HepG2 (cell line): ENCODE results near the gene CCDC148. TPM values are rescaled to one million over a fixed set of nuclear protein-coding genes. Genes with fewer than 3 reads are reported as not detected.

ENCODE experiments used
- ASH2L ChIP-seq: fragments of 300-600, 200-600 bp; sonication (generic); IDR thresholded peaks from 2 replicates; pipeline ENCODE4 v1.7.0; 2017; ENCODE audit warnings: low read depth, mild to moderate bottlenecking, moderate library complexity, mixed read lengths, low read length; ENCODE audit not compliant: insufficient read length
- CHD2 ChIP-seq: IDR thresholded peaks from 2 replicates; pipeline ENCODE4 v1.6.1; 2011; ENCODE audit warnings: low read depth, low read length, improper control_type of control experiment
- ERF ChIP-seq: IDR thresholded peaks from 2 replicates; pipeline ENCODE4 v1.6.1; 2018; ENCODE audit warnings: missing biosample characterization, missing genetic modification reagents
- GATA4 ChIP-seq: sonication (generic); IDR thresholded peaks from 2 replicates; pipeline ENCODE4 v1.6.1; 2016; ENCODE audit warnings: antibody characterized with exemption, low read depth, borderline replicate concordance
- HOXD1 ChIP-seq: sonication (generic); formaldehyde crosslinking; IDR thresholded peaks from 2 replicates; pipeline ENCODE4 v1.5.0; 2020; ENCODE audit warnings: missing genetic modification reagents
- MAFF ChIP-seq: IDR thresholded peaks from 2 replicates; pipeline ENCODE4 v1.6.1; 2011; ENCODE audit warnings: low read depth, low read length, improper control_type of control experiment
- MBD4 ChIP-seq: IDR thresholded peaks from 2 replicates; pipeline ENCODE4 v1.6.1; 2012; ENCODE audit warnings: low read length, inconsistent platforms, borderline replicate concordance
- MIER3 ChIP-seq: IDR thresholded peaks from 2 replicates; pipeline ENCODE4 v1.6.1; 2016; ENCODE audit warnings: missing compliant biosample characterization, borderline replicate concordance
- NFIC ChIP-seq: IDR thresholded peaks from 2 replicates; pipeline ENCODE4 v1.6.1; 2012; ENCODE audit warnings: mild to moderate bottlenecking, low read length, inconsistent platforms
- NFKBIZ ChIP-seq: IDR thresholded peaks from 2 replicates; pipeline ENCODE4 v1.6.1; 2018; ENCODE audit warnings: missing genetic modification reagents, missing compliant biosample characterization
- NFYC ChIP-seq: IDR thresholded peaks from 2 replicates; pipeline ENCODE4 v1.6.1; 2016; ENCODE audit warnings: missing genetic modification reagents, missing compliant biosample characterization
- PAWR ChIP-seq: sonication (generic); formaldehyde crosslinking; IDR thresholded peaks from 2 replicates; pipeline ENCODE4 v1.4.0; 2020; ENCODE audit warnings: missing genetic modification reagents, mild to moderate bottlenecking, borderline replicate concordance
- PPARG ChIP-seq: conservative IDR thresholded peaks from 2 replicates; pipeline ENCODE4 v1.6.1; 2016; ENCODE audit warnings: missing biosample characterization, missing genetic modification reagents
- RARA ChIP-seq: IDR thresholded peaks from 2 replicates; pipeline ENCODE4 v1.6.1; 2016; ENCODE audit warnings: missing genetic modification reagents, missing compliant biosample characterization
- RXRB ChIP-seq: IDR thresholded peaks from 2 replicates; pipeline ENCODE4 v1.6.1; 2016; ENCODE audit warnings: borderline replicate concordance, missing genetic modification reagents, missing compliant biosample characterization
- SKI ChIP-seq: fragments of 450-650 bp; IDR thresholded peaks from one replicate; pipeline ENCODE4 v1.6.1; 2018; ENCODE audit warnings: mild to moderate bottlenecking; ENCODE audit not compliant: partially characterized antibody
- SSRP1 ChIP-seq: IDR thresholded peaks from 2 replicates; pipeline ENCODE4 v1.6.1; 2016; ENCODE audit warnings: control low read depth
- ZBTB7A ChIP-seq: sonication (generic); formaldehyde crosslinking; IDR thresholded peaks from 2 replicates; pipeline ENCODE4 v1.8.0; 2022; ENCODE audit warnings: mild to moderate bottlenecking, missing genetic modification reagents
- ZFYVE20 ChIP-seq: sonication (generic); formaldehyde crosslinking; IDR thresholded peaks from 2 replicates; pipeline ENCODE4 v1.8.0; 2023; ENCODE audit warnings: low read depth, mild to moderate bottlenecking, moderate library complexity, missing genetic modification reagents, borderline replicate concordance
- ZKSCAN8 ChIP-seq: IDR thresholded peaks from 2 replicates; pipeline ENCODE4 v1.6.1; 2016; ENCODE audit warnings: borderline replicate concordance, missing genetic modification reagents, missing compliant biosample characterization
- ZNF12 ChIP-seq: sonication (generic); formaldehyde crosslinking; IDR thresholded peaks from 2 replicates; pipeline ENCODE4 v1.5.0; 2020; ENCODE audit warnings: missing genetic modification reagents
- ZNF329 ChIP-seq: sonication (generic); formaldehyde crosslinking; IDR thresholded peaks from 2 replicates; pipeline ENCODE4 v1.9.0; 2021; ENCODE audit warnings: low read depth, mild to moderate bottlenecking, missing genetic modification reagents
- ZNF552 ChIP-seq: sonication (generic); formaldehyde crosslinking; IDR thresholded peaks from 2 replicates; pipeline ENCODE4 v1.9.0; 2022; ENCODE audit warnings: missing genetic modification reagents, mild to moderate bottlenecking, borderline replicate concordance
- polyA plus RNA-seq, 8 experiments: library from polyadenylated mRNA; depleted of rRNA in 3 of 8; stranded (reverse) in 7 of 8; unstranded in 1 of 8; fragments of >200 nt; fragmentation: Illumina TruSeq in 4 of 8; extraction: Trizol in 4 of 8; gene quantifications; 2 replicates each; pipeline versions ENCODE4 v1.2.1 to v1.2.3, GENCODE V29; 2011 to 2016; ENCODE audit warnings: low read depth in 4 of 8, missing spikeins in 1 of 8, mixed read lengths in 1 of 8; ENCODE audit not compliant: insufficient read depth in 1 of 8
- total RNA-seq, 5 experiments: library from RNA; depleted of rRNA; stranded (reverse); fragments of >200 nt; fragmentation: Illumina TruSeq; extraction: Trizol; gene quantifications; 2 replicates each; pipeline ENCODE4 v1.2.3, GENCODE V29; 2016; ENCODE audit warnings: low read depth in 1 of 5
- TF ChIP-seq, protein P1 (sequence below): sonication (generic); formaldehyde crosslinking; IDR thresholded peaks from 2 replicates; pipeline ENCODE4 v1.4.0; 2020; ENCODE audit warnings: low read depth, mild to moderate bottlenecking, missing genetic modification reagents
- TF ChIP-seq, protein P2 (sequence below): sonication (generic); formaldehyde crosslinking; conservative IDR thresholded peaks from 2 replicates; pipeline ENCODE4 v1.8.0; 2022; ENCODE audit warnings: missing genetic modification reagents
- TF ChIP-seq, protein P3 (sequence below): sonication (generic); formaldehyde crosslinking; IDR thresholded peaks from 2 replicates; pipeline ENCODE4 v1.4.0; 2020; ENCODE audit warnings: mild to moderate bottlenecking, missing genetic modification reagents, borderline replicate concordance

Gene CCDC148
- total and polyA plus RNA-seq, 2 of the 13 experiments (the other 11 are each of a cell fraction or from before 2014, with no cell fraction given): 0.30 to 0.49 TPM

DNA sequence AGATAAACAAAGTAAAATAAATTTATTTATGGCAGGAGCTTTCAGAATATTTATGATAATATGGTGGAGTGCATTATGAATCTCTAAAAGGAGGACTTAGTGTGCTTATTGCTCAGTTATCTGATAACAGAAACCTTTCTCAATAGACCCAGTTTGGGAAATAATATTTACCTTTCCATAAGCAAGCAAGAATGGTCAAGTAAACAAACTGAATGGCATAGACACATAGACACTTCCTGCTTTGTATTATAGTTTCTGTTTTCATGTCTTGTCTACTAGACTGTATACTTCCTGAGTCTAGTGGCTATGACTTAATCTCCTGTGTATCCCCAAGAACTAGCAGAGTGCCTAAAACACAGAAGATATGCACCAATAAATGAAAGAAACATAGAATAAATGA is 267.0 kb downstream of the CCDC148 start (continued):
- TF ChIP-seq, protein P1, sequence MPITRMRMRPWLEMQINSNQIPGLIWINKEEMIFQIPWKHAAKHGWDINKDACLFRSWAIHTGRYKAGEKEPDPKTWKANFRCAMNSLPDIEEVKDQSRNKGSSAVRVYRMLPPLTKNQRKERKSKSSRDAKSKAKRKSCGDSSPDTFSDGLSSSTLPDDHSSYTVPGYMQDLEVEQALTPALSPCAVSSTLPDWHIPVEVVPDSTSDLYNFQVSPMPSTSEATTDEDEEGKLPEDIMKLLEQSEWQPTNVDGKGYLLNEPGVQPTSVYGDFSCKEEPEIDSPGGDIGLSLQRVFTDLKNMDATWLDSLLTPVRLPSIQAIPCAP (CRISPR knock-in tag): peak; percentile 13; the same call in 1 of the 2 replicates
- TF ChIP-seq ZFYVE20: no peak
- peak; percentile 90 for TF ChIP-seq ZNF12 (CRISPR knock-in tag)
- peak; percentile 96 for TF ChIP-seq SSRP1 (CRISPR knock-in tag)
- TF ChIP-seq NFIC: peak; percentile 99
- 0 out of 2 replicates have a peak, but pooled peaks have one; percentile 10 for TF ChIP-seq MAFF
- TF ChIP-seq ZNF329 (CRISPR knock-in tag): no peak
- peak; percentile 83; the same call in 1 of the 2 replicates for TF ChIP-seq MIER3
- peak; percentile 31; the same call in 1 of the 2 replicates for TF ChIP-seq NFYC (CRISPR knock-in tag)
- TF ChIP-seq ASH2L: peak; percentile 66
- peak; percentile 85 for TF ChIP-seq PPARG
- TF ChIP-seq, protein P2, sequence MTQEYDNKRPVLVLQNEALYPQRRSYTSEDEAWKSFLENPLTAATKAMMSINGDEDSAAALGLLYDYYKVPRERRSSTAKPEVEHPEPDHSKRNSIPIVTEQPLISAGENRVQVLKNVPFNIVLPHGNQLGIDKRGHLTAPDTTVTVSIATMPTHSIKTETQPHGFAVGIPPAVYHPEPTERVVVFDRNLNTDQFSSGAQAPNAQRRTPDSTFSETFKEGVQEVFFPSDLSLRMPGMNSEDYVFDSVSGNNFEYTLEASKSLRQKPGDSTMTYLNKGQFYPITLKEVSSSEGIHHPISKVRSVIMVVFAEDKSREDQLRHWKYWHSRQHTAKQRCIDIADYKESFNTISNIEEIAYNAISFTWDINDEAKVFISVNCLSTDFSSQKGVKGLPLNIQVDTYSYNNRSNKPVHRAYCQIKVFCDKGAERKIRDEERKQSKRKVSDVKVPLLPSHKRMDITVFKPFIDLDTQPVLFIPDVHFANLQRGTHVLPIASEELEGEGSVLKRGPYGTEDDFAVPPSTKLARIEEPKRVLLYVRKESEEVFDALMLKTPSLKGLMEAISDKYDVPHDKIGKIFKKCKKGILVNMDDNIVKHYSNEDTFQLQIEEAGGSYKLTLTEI: no peak
- 0 out of 2 replicates have a peak, but pooled peaks have one; percentile 60 for TF ChIP-seq NFKBIZ (CRISPR knock-in tag)
- no peak for TF ChIP-seq ZBTB7A
- TF ChIP-seq, protein P3, sequence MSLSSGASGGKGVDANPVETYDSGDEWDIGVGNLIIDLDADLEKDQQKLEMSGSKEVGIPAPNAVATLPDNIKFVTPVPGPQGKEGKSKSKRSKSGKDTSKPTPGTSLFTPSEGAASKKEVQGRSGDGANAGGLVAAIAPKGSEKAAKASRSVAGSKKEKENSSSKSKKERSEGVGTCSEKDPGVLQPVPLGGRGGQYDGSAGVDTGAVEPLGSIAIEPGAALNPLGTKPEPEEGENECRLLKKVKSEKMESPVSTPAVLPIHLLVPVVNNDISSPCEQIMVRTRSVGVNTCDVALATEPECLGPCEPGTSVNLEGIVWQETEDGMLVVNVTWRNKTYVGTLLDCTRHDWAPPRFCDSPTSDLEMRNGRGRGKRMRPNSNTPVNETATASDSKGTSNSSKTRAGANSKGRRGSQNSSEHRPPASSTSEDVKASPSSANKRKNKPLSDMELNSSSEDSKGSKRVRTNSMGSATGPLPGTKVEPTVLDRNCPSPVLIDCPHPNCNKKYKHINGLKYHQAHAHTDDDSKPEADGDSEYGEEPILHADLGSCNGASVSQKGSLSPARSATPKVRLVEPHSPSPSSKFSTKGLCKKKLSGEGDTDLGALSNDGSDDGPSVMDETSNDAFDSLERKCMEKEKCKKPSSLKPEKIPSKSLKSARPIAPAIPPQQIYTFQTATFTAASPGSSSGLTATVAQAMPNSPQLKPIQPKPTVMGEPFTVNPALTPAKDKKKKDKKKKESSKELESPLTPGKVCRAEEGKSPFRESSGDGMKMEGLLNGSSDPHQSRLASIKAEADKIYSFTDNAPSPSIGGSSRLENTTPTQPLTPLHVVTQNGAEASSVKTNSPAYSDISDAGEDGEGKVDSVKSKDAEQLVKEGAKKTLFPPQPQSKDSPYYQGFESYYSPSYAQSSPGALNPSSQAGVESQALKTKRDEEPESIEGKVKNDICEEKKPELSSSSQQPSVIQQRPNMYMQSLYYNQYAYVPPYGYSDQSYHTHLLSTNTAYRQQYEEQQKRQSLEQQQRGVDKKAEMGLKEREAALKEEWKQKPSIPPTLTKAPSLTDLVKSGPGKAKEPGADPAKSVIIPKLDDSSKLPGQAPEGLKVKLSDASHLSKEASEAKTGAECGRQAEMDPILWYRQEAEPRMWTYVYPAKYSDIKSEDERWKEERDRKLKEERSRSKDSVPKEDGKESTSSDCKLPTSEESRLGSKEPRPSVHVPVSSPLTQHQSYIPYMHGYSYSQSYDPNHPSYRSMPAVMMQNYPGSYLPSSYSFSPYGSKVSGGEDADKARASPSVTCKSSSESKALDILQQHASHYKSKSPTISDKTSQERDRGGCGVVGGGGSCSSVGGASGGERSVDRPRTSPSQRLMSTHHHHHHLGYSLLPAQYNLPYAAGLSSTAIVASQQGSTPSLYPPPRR (CRISPR knock-in tag): peak; percentile 97
- TF ChIP-seq ZNF552: no peak
- TF ChIP-seq PAWR (CRISPR knock-in tag): no peak
- TF ChIP-seq RARA: peak; percentile 92
- peak; percentile 96 for TF ChIP-seq RXRB
- peak; percentile 93 for TF ChIP-seq SKI
- TF ChIP-seq ZKSCAN8 (CRISPR knock-in tag): peak; percentile 95
- TF ChIP-seq ERF (CRISPR knock-in tag): peak; percentile 78
- TF ChIP-seq MBD4: peak; percentile 86; the same call in 1 of the 2 replicates
- TF ChIP-seq GATA4: peak; percentile 98
- TF ChIP-seq CHD2: no peak
- TF ChIP-seq HOXD1 (CRISPR knock-in tag): peak; percentile 67; the same call in 1 of the 2 replicates
